Keratinocyte (primary cell): ENCODE results near the gene MGRN1. TPM values are rescaled to one million over a fixed set of nuclear protein-coding genes. Genes with fewer than 3 reads are reported as not detected.
A peak's percentile ranks its signal among the peaks of the same experiment; 100 is the strongest.

Source experiments
- DNase-seq: peaks from one replicate; pipeline ENCODE4 v3.0.0-alpha.2; 2011; ENCODE audit warnings: low read depth, missing footprints, low spot score
- FAIRE-seq: peaks from 2 replicates; lab custom pipeline; 2011; peaks lifted over from hg19 to GRCh38; lab: Jason Lieb, UNC
- H2AFZ ChIP-seq: 2 replicates; pipeline ENCODE4 v1.6.0; 2012; ENCODE audit warnings: low read length, control low read depth, inconsistent platforms; ENCODE audit not compliant: control insufficient read depth
- H3K27ac ChIP-seq: 2 replicates; pipeline ENCODE4 v1.5.1; 2011; ENCODE audit warnings: low read length; ENCODE audit not compliant: control insufficient read depth, insufficient read depth
- H3K27me3 ChIP-seq: 3 replicates; pipeline ENCODE4 v1.6.0; 2011; ENCODE audit warnings: low read length; ENCODE audit not compliant: control insufficient read depth, insufficient read depth; ENCODE audit errors: extremely low read depth
- H3K36me3 ChIP-seq, 2 experiments: 2 replicates in 1 of 2; 3 replicates in 1 of 2; pipeline ENCODE4 v1.5.1; 2011; ENCODE audit warnings: low read length in 2 of 2, mild to moderate bottlenecking in 1 of 2; ENCODE audit not compliant: control insufficient read depth in 2 of 2, insufficient read depth in 2 of 2; ENCODE audit errors: extremely low read depth in 1 of 2
- H3K4me1 ChIP-seq: 3 replicates; pipeline ENCODE4 v1.5.1; 2011; ENCODE audit warnings: low read length; ENCODE audit not compliant: control insufficient read depth, insufficient read depth; ENCODE audit errors: extremely low read depth
- H3K4me2 ChIP-seq: 3 replicates; pipeline ENCODE4 v1.6.0; 2011; ENCODE audit warnings: low read depth, low read length; ENCODE audit not compliant: control insufficient read depth, insufficient read depth; ENCODE audit errors: extremely low read depth
- H3K4me3 ChIP-seq, 3 experiments: fragments of 200-600 bp in 1 of 3; sonication (generic) in 1 of 3; 2 replicates in 2 of 3; 3 replicates in 1 of 3; pipeline ENCODE4 v1.5.1; 2011 to 2016; ENCODE audit warnings: low read length in 3 of 3, mild to moderate bottlenecking in 3 of 3, control low read depth in 2 of 3, inconsistent platforms in 1 of 3, low read depth in 1 of 3, mixed read lengths in 1 of 3, mixed run types in 1 of 3, moderate library complexity in 1 of 3; ENCODE audit not compliant: control insufficient read depth in 2 of 3, insufficient read depth in 2 of 3; ENCODE audit errors: extremely low read depth in 1 of 3
- H3K79me2 ChIP-seq: 2 replicates; pipeline ENCODE4 v1.6.0; 2012; ENCODE audit warnings: low read length; ENCODE audit not compliant: control insufficient read depth, insufficient read depth
- H3K9ac ChIP-seq: 3 replicates; pipeline ENCODE4 v1.6.0; 2011; ENCODE audit warnings: low read length; ENCODE audit not compliant: control insufficient read depth, insufficient read depth; ENCODE audit errors: extremely low read depth
- H3K9me1 ChIP-seq: 3 replicates; pipeline ENCODE4 v1.6.0; 2011; ENCODE audit warnings: low read length; ENCODE audit not compliant: control insufficient read depth, insufficient read depth; ENCODE audit errors: extremely low read depth
- H3K9me3 ChIP-seq: 2 replicates; pipeline ENCODE4 v1.5.1; 2012; ENCODE audit warnings: low read depth, low read length; ENCODE audit not compliant: control insufficient read depth
- H4K20me1 ChIP-seq: 3 replicates; pipeline ENCODE4 v1.6.0; 2011; ENCODE audit warnings: low read length; ENCODE audit not compliant: control insufficient read depth, insufficient read depth; ENCODE audit errors: extremely low read depth
- CTCF ChIP-seq, 3 experiments: IDR thresholded peaks in 1 of 3; conservative IDR thresholded peaks in 1 of 3; optimal IDR thresholded peaks in 1 of 3; 2 replicates in 2 of 3; 3 replicates in 1 of 3; pipeline versions ENCODE3 to v1.5.1; 2011; ENCODE audit warnings: low read length in 3 of 3, mild to moderate bottlenecking in 3 of 3, moderate library complexity in 2 of 3, control low read depth in 1 of 3, inconsistent platforms in 1 of 3; ENCODE audit not compliant: insufficient read depth in 2 of 3; ENCODE audit errors: extremely low read depth in 1 of 3
- EZH2 ChIP-seq: IDR thresholded peaks from one replicate; pipeline ENCODE4 v1.6.1; 2012; ENCODE audit warnings: inconsistent platforms, mild to moderate bottlenecking, low read length, moderate library complexity
- dilution Hi-C: fragments of 300-500 bp; cut with MboI; formaldehyde crosslinking; loops from one replicate; pipeline ENCODE4 v1.7.0; 2020; ENCODE audit warnings: low sequenced_read_pairs; ENCODE audit not compliant: extremely low pct_ligation_motif_present
- polyA plus RNA-seq, 5 experiments: library from polyadenylated mRNA; depleted of rRNA in 3 of 5; stranded (reverse) in 3 of 5; stranded (forward) in 1 of 5; unstranded in 1 of 5; fragments of >200 nt; gene quantifications; 1 replicate in 1 of 5; 2 replicates in 3 of 5; 3 replicates in 1 of 5; pipeline versions ENCODE4 v1.2.1 to v1.2.3, GENCODE V29; 2011 to 2012; ENCODE audit warnings: missing spikeins in 2 of 5, low read depth in 1 of 5, low replicate concordance in 1 of 5

Gene MGRN1
- polyA plus RNA-seq, 1 donor (not counting 4 experiments of a cell fraction or from before 2014, with no cell fraction given) = 1.9 TPM

- no peaks in the 10 kb centered on the region for H3K27me3 ChIP-seq
- H4K20me1 ChIP-seq = no peaks in the 10 kb centered on the region
- peaks cover 27% of the 10 kb centered on the region for H3K4me1 ChIP-seq
- H3K9me1 ChIP-seq = no peaks in the 10 kb centered on the region
- DNase-seq (no peak), FAIRE-seq (no peak)
- no peak overlapping the region for H3K4me3 ChIP-seq
- H2AFZ ChIP-seq = no peak overlapping the region
- TF ChIP-seq CTCF (optimal IDR thresholded peaks at IDR 0.05 in 1 of 3, IDR thresholded peaks at IDR 0.05 in 1 of 3, conservative IDR thresholded peaks at IDR 0.05 in 1 of 3; ENCODE audit: extremely low read depth in 1 of 3, insufficient read depth in 2 of 3, low read length in 3 of 3) = peak in 1 of 3 experiments; percentile 3
- TF ChIP-seq EZH2 = no peak
- H3K36me3 ChIP-seq = peaks cover 3 to 4% of the 10 kb centered on the region in 2 experiments
- H3K9ac ChIP-seq = peak overlapping the region; percentile 87
- H3K4me2 ChIP-seq = peak overlapping the region; percentile 89
- H3K27ac ChIP-seq = no peak overlapping the region
- H3K9me3 ChIP-seq = no peaks in the 10 kb centered on the region
- dilution Hi-C loops = no loop called here
- peaks cover 35% of the 10 kb centered on the region for H3K79me2 ChIP-seq
These were observed 12.1 kb upstream of the MGRN1 start for GRCh38 chr16:4612474-4612931.

- H3K9ac ChIP-seq = peak overlapping the region; percentile 87
- H3K4me1 ChIP-seq = peaks cover 27% of the 10 kb centered on the region
- dilution Hi-C loops = no loop called here
- H3K9me1 ChIP-seq = no peaks in the 10 kb centered on the region
- no peak for DNase-seq
- TF ChIP-seq EZH2 (no peak), CTCF (optimal IDR thresholded peaks at IDR 0.05 in 1 of 3, IDR thresholded peaks at IDR 0.05 in 1 of 3, conservative IDR thresholded peaks at IDR 0.05 in 1 of 3; ENCODE audit: extremely low read depth in 1 of 3, insufficient read depth in 2 of 3, low read length in 3 of 3) (no peak)
- no peaks in the 10 kb centered on the region for H3K9me3 ChIP-seq
- H3K27ac ChIP-seq = peak overlapping the region; percentile 78
- peak overlapping the region; percentile 65 to 83 (median 68) for H3K4me3 ChIP-seq
- H3K79me2 ChIP-seq = peaks cover 35% of the 10 kb centered on the region
- peaks cover 3 to 4% of the 10 kb centered on the region in 2 experiments for H3K36me3 ChIP-seq
- no peak for FAIRE-seq
- no peaks in the 10 kb centered on the region for H3K27me3 ChIP-seq
- H3K4me2 ChIP-seq = peak overlapping the region; percentile 89
- no peaks in the 10 kb centered on the region for H4K20me1 ChIP-seq
- H2AFZ ChIP-seq = no peak overlapping the region
These were observed 11.5 kb upstream of the MGRN1 start for GRCh38 chr16:4612977-4613635.
